SW 1271 (cell line): Measurements from ENCODE around the gene DUSP8.

Experiments
- DNase-seq, 2 experiments: peaks; one replicate each; lab custom pipeline; 2025; lab: John Stamatoyannopoulos, UW

Gene DUSP8

DNA sequence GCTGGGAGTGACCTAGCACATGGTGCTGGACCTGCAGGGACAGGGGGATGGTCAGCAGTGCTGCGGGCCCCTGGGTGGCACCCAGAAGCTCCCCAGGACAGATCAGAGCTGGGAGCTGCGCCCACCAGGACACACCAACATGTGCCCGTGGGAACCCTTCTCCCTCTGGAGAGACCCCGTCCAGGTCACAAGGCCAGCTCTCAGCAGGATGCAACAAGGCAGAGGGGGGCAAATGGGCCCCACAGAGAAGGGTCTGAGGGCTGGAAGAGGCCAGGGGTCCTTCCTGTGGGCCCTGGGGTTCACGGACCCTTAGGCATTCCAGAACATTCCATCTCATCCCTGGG, 6.2 kb downstream of the DUSP8 start:
- no peak for DNase-seq

- DNase-seq, result no peak
Measured at GRCh38 chr11:1565173-1565903, 6.7 kb downstream of the DUSP8 start.

DNA sequence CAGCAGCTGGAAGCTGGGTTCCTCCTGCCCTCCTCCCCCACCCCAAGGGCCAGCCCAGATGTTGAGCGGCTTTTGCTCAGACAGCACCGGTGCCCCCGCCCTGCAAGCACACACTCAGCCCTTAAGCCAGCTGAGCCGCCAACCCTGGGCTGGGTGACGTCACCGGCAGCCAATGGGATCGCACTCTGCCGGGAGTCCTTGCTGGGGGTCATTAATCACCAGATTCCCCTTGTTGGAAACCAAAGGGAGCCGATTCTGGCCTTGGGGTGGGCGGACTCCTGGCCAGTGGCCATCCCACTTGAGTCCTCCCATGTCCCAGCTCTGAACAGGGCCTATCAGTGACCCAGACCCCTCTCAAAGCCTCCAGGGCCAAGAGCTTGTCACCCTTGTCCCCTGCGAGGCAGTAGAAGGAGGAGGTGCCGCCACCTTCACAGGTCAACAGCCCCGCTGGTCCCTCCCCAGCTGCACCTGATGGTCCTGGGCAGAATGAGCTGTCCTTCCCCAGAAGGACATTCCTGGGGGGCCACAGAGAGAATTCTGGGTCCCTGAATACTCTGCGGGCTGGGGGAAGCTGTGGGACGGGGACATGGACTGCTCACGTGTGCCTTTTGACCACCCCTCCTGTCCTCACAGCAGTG, 7.4 kb downstream of the DUSP8 start:
- DNase-seq, result no peak

GRCh38 chr11:1563697-1564534, 8.2 kb downstream of the DUSP8 start:
- DNase-seq, result no peak

DNA sequence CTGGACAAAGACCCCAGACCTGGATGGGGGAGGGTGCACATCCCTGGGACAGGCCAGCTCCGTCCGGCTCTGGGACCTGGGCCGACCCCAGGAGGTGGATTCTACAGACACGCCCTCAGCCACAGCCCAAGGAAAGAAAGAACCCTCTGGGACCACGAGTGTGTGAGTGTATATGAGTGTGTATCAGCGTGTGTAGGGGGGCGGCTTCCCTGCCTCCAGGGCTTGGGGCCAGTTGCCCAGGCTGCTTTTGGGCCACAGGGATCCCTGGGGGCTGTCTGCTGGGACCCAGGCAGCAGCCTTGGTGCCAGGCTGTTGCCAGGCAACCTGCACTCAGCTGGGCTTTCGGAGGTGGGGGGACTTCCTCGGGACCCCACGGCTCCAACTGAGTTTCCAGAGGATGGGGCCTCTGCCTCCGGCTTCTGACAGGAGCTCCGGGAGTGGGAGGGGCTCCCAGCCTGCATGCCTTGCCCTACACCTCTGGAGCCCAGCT, 8.9 kb downstream of the DUSP8 start:
- DNase-seq, result no peak

GRCh38 chr11:1562469-1563148, 9.5 kb downstream of the DUSP8 start:
- DNase-seq, result no peak

DNA sequence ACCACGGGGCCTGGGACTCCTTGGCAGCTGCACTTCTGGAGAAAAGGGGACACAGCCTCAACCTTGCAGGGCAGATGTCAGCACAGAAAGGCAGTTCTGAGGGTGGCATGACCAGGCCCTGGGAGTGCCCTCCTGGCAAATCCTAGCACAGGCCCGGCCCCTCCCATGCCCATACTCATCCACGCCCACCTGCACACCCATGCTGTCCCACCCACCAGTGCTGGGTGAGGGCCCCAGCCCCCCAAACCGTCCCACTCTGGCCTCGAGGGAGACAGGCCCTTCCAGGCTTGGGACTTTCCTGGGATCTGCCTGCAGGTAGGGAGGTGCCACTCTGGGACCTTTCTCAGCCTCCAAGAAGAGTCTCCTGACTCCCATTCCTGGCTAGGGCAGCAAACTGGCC, 10.1 kb downstream of the DUSP8 start:
- DNase-seq, result no peak

DNA sequence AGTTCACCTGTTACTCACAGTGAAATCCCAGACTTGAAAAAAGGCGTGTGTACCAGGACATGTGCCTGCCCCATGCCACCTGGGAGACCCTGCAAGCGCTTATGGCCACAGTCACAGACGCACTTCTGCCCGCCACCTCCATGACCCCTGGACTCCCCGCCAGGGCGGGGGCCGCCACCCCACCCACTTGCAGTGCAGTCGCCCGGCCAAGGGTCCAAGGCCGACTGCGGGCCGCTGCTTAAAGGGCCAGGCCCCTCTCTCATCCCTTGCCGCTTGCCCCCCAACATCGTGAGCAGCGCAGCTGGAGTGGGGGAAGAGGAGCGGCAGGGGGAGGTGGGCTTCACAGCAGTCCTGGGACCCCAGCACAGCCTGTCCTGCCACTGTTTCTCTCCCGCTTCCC, 10.8 kb downstream of the DUSP8 start:
- DNase-seq, result no peak

GRCh38 chr11:1560649-1561251, 11.3 kb downstream of the DUSP8 start:
- DNase-seq, result peak in 1 of 2 experiments; percentile 10

DNA sequence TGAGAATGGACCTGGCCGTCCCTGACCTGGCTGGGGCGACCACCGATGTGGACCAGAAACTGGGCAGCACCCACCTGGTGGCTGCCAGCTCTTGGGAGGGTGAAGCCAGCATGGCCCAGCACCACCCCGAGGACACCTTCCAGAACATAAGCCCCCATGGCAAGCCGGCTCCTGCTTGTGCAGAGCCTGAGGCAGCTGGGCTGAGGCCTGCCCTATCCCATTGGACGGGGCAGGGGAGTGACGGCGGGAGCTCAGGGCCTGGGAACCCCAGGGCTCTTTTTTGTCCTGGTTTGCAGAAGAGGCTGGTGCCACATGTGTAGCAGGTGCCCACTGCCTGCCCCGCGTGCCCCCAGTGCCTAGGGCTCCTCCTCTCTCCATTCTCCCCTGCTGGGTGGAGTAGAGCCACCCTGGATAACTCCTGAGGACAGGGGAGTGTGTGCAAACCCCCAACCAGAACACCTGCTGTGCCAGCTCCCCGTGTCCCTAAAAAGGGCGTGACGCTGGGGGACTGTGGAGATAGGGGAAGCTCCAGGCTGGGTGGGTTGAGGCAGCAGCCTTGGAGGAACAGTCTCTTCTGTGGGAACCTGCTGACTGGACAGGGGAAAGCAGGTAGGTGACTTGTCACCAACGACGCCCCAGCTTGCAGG, 11.9 kb downstream of the DUSP8 start:
- DNase-seq, result no peak

- DNase-seq, result peak; percentile 28 to 31
Measured at GRCh38 chr11:1559111-1559951, 12.7 kb downstream of the DUSP8 start.

DNA sequence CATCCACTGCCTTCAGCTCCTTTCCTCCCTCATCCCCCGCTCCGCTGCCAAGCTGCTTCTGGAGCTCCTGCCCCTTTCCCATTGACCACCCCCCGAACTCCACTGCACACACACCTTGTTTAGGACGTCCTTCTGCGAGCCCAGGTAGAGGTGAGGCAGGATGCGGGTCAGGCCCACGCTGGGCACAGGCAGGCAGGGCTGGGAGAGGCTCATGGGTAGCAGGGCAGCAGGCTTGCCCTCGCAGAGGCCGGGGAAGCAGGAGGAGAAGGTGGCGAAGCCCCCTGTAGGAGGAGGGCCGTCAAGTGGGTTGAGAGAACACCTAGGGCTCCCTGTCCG, 13.3 kb downstream of the DUSP8 start:
- DNase-seq, result no peak

GRCh38 chr11:1557904-1558774, 13.9 kb downstream of the DUSP8 start:
- DNase-seq, result no peak

- no peak for DNase-seq
Measured at GRCh38 chr11:1557051-1557884, 14.8 kb downstream of the DUSP8 start.

DNA sequence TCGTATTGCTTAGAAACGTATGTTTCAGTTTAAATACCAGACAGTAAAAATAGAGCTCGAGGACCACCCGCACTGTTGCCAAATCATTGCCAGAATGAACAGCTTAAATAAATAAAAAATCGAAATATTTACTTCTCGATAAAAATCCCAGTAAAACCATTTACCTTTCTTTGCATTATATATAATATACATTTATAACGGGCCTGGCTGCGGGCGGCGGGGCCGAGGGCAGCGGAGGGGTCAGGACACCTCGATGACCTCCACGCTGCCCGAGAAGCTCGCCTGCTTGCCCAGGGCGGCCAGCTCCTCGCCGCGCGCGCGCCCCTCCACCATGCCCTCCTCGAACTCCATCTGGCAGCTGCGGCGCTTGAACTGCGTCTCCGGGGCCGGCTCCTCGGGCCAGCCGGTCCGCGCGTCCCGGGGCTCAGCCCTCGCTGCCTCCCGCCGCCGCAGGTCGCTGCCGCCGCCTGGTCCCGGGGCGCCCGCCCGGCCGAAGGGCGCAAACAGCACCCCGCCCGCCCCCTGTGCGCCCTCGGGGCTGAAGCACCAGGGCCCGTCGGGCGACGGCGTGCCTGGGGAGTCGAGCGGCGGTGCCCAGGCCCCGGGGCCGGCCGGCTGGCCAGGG, 15.7 kb downstream of the DUSP8 start:
- DNase-seq, result no peak

- DNase-seq, result no peak
Measured at GRCh38 chr11:1555713-1556153, 16.3 kb downstream of the DUSP8 start.

GRCh38 chr11:1554981-1555712, 16.9 kb downstream of the DUSP8 start:
- no peak for DNase-seq
